Sigmoid colon (tissue), 7 donors: ENCODE data around the gene ARL2. TPM values are rescaled to one million over a fixed set of nuclear protein-coding genes. Genes with fewer than 3 reads are reported as not detected.
"Not testable (repeated sequence)": the region's sequence is repeated elsewhere in the genome, so short reads cannot be mapped to it uniquely, and the experiment has no call there.

Experiments used
- DNase-seq: peaks from one replicate; pipeline ENCODE4 v3.0.0-alpha.2; 2019
- H3K27ac ChIP-seq, 4 donors: fragments of 200-600 bp; sonication (generic); one replicate each; pipeline ENCODE4 v1.5.1; 2016 to 2019; ENCODE audit warnings: mild to moderate bottlenecking in 1 of 4
- H3K27me3 ChIP-seq, 3 donors: fragments of 200-600 bp; sonication (generic); one replicate each; pipeline ENCODE4 v1.5.1; 2019; ENCODE audit warnings: mild to moderate bottlenecking in 1 of 3
- H3K36me3 ChIP-seq, 4 donors: fragments of 200-600 bp; sonication (generic); one replicate each; pipeline ENCODE4 v1.5.1; 2016 to 2019
- H3K4me1 ChIP-seq, 4 donors: fragments of 200-600 bp; sonication (generic); one replicate each; pipeline ENCODE4 v1.5.1; 2017 to 2019
- H3K4me3 ChIP-seq, 4 donors: fragments of 200-600 bp; sonication (generic); one replicate each; pipeline ENCODE4 v1.5.1; 2017 to 2019; ENCODE audit warnings: mild to moderate bottlenecking in 2 of 4, moderate library complexity in 1 of 4
- H3K9me3 ChIP-seq, 4 donors: fragments of 200-600 bp in 3 of 4; sonication (generic) in 3 of 4; one replicate each; pipeline versions ENCODE4 v1.5.1 to v1.6.1; 2013 to 2019
- CTCF ChIP-seq, 4 experiments: fragments of 450-650 bp in 3 of 4; fragments of 200-600 bp in 1 of 4; IDR thresholded peaks; one replicate each; pipeline ENCODE4 v1.5.1; 2016 to 2019; ENCODE audit warnings: antibody characterized with exemption in 4 of 4, mild to moderate bottlenecking in 3 of 4, moderate library complexity in 2 of 4
- EP300 ChIP-seq, 4 donors: sonication (generic); formaldehyde crosslinking; IDR thresholded peaks; one replicate each; pipeline ENCODE4 v1.6.1; 2017; ENCODE audit warnings: antibody characterized with exemption in 4 of 4
- POLR2A ChIP-seq, 2 donors: fragments of 450-650 bp; IDR thresholded peaks; one replicate each; pipeline ENCODE4 v1.6.1; 2016; ENCODE audit warnings: antibody characterized with exemption in 2 of 2, mild to moderate bottlenecking in 2 of 2, moderate library complexity in 2 of 2
- POLR2AphosphoS5 ChIP-seq, 4 donors: sonication (generic); formaldehyde crosslinking; IDR thresholded peaks; one replicate each; pipeline ENCODE4 v1.6.1; 2017; ENCODE audit warnings: antibody characterized with exemption in 4 of 4
- WGBS, 2 donors: extraction: QIAGEN DNeasy Blood & Tissue Kit; methylation state at CpG; one replicate each; pipeline ENCODE4 v1.1.7; 2013; 5-methylcytosine and 5-hydroxymethylcytosine counted together
- intact Hi-C: fragments of 100-400 bp; cut with DNase I; formaldehyde crosslinking; loops from one replicate; pipeline ENCODE4 v1.15.1; 2023
- polyA plus RNA-seq, 3 donors: library from polyadenylated mRNA; stranded (reverse); fragments of 200-250 nt; gene quantifications; one replicate each; pipeline ENCODE4 v1.2.3, GENCODE V29; 2013
- total RNA-seq, 4 donors: library from RNA; depleted of rRNA; stranded (reverse); fragments of >200 nt; gene quantifications; one replicate each; pipeline ENCODE4 v1.1.0, GENCODE V29; 2016
- donor health status: healthy with polysubstance abuse.
- donor health status: Bipolar disorder and iron deficiency.
- donor health status: healthy.

The ARL2 gene
- total and polyA plus RNA-seq, 7 donors: 92.9 to 157 (median 124) TPM

GRCh38 chr11:64971421-64972233 is 42.3 kb upstream of the ARL2 start, which contains the start of gene MAJIN:
Gene MAJIN (minus strand): TSS chr11:64972108. CDS start chr11:64959405, 12,703 bp downstream.
- Histone ChIP-seq H3K27ac (peak within 1 kb of the TSS in 1 of 4 donors; percentile 30), H3K4me3 (peak within 1 kb of the TSS; percentile 13 to 42 (median 30)), H3K27me3 (no peaks in the 10 kb centered on the region), H3K9me3 (no peaks in the 10 kb centered on the region), H3K36me3 (no peaks in the 10 kb centered on the region), H3K4me1 (peaks cover 0 to 12% (median 10%) of the 10 kb centered on the region in 4 donors)
- peak; percentile 93 for DNase-seq
- intact Hi-C loops: no loop called here
- 23 to 35% methylated on average over 69 of the region's 69 CpGs for WGBS, 2 donors
- no peak for TF ChIP-seq POLR2A (IDR thresholded peaks at IDR 0.05)
- TF ChIP-seq POLR2AphosphoS5 (IDR thresholded peaks at IDR 0.05): peak; percentile 3 to 68 (median 39)

DNA sequence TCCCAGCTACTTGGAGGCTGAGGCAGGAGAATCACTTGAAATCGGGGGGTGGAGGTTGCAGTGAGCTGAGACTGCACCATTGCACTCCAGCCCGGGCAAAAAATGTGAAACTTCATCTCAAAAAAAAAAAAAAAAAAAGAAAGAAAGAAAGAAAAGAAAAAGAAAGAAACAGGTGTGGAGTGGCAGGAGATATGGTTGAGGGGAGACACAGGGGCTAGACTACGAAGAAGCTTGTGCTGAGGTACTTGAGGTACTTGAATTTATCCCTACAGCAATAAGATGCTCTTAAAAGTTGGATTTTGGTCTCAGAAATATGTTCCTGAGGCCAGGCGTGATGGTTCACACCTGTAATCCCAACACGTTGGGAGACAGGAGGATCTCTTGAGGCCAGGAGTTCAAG is 39.8 kb upstream of the ARL2 start:
- WGBS, 2 donors: 79% methylated on average over 5 of the region's 5 CpGs
- DNase-seq: no peak
- H3K4me3 ChIP-seq: no peak overlapping the region
- H3K27ac ChIP-seq: no peak overlapping the region
- no peaks in the 10 kb centered on the region for H3K36me3 ChIP-seq
- H3K4me1 ChIP-seq: peaks cover 0 to 12% (median 10%) of the 10 kb centered on the region in 4 donors
- no peaks in the 10 kb centered on the region for H3K9me3 ChIP-seq
- TF ChIP-seq EP300 (IDR thresholded peaks at IDR 0.05) (no peak), CTCF (IDR thresholded peaks at IDR 0.05) (no peak), POLR2A (IDR thresholded peaks at IDR 0.05) (no peak), POLR2AphosphoS5 (IDR thresholded peaks at IDR 0.05) (no peak)
- intact Hi-C loops: no loop called here
- no peaks in the 10 kb centered on the region for H3K27me3 ChIP-seq

- intact Hi-C loops: no loop called here
- DNase-seq: no peak
- 73 to 77% methylated on average over 2 of the region's 2 CpGs for WGBS, 2 donors
These were observed 37.3 kb upstream of the ARL2 start for GRCh38 chr11:64976651-64977050.

DNA sequence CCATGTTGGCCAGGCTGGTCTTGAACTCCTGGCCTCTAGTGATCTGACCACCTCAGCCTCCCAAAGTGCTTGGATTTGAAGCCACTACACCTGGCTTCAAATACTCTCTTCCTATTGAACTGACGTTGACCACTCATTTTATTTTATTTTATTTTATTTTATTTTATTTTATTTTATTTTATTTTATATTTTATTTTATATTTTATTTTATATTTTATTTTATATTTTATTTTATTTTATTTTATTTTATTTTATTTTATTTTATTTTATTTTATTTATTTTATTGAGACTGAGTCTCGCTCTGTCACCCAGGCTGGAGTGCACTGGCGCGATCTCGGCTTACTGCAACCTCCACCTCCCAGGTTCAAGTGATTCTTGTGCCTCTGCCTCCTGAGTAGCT is 30.6 kb upstream of the ARL2 start:
- WGBS, 2 donors: 88 to 91% methylated on average over 5 of the region's 5 CpGs
- H3K4me1 ChIP-seq, H3K9me3 ChIP-seq, H3K27ac ChIP-seq, H3K36me3 ChIP-seq, DNase-seq, H3K4me3 ChIP-seq, H3K27me3 ChIP-seq, intact Hi-C loops: not testable (repeated sequence)

More at GRCh38 chr11:64976651-64977050, 37.3 kb upstream of the ARL2 start:
- Histone ChIP-seq H3K27ac (no peak overlapping the region), H3K9me3 (no peaks in the 10 kb centered on the region), H3K27me3 (no peaks in the 10 kb centered on the region), H3K4me3 (no peak overlapping the region), H3K36me3 (no peaks in the 10 kb centered on the region), H3K4me1 (peaks cover 0 to 8% (median 8%) of the 10 kb centered on the region in 4 donors)
- no peak for TF ChIP-seq POLR2AphosphoS5 (IDR thresholded peaks at IDR 0.05)
- no peak for TF ChIP-seq POLR2A (IDR thresholded peaks at IDR 0.05)

GRCh38 chr11:64987998-64988854 is 25.7 kb upstream of the ARL2 start:
- DNase-seq: no peak
- TF ChIP-seq POLR2AphosphoS5 (IDR thresholded peaks at IDR 0.05) (no peak), EP300 (IDR thresholded peaks at IDR 0.05) (no peak), CTCF (IDR thresholded peaks at IDR 0.05) (no peak), POLR2A (IDR thresholded peaks at IDR 0.05) (no peak)
- Histone ChIP-seq H3K36me3 (no peaks in the 10 kb centered on the region), H3K27me3 (peaks cover 0 to 7% (median 0%) of the 10 kb centered on the region in 3 donors), H3K9me3 (no peaks in the 10 kb centered on the region), H3K4me3 (no peak overlapping the region), H3K27ac (no peak overlapping the region), H3K4me1 (peaks cover 0 to 8% (median 3%) of the 10 kb centered on the region in 4 donors)
- WGBS, 2 donors: 76 to 82% methylated on average over 6 of the region's 6 CpGs
- intact Hi-C loops: no loop called here

- peaks cover 0 to 8% (median 3%) of the 10 kb centered on the region in 4 donors for H3K4me1 ChIP-seq
- H3K4me3 ChIP-seq: peak overlapping the region; percentile 2 to 32 (median 14)
- WGBS, 2 donors: 91% methylated on average over 13 of the region's 13 CpGs
- peak overlapping the region; percentile 27 to 47 (median 32) for H3K27ac ChIP-seq
- H3K27me3 ChIP-seq: no peaks in the 10 kb centered on the region
- TF ChIP-seq CTCF (IDR thresholded peaks at IDR 0.05): no peak
- no peak for TF ChIP-seq POLR2A (IDR thresholded peaks at IDR 0.05)
- TF ChIP-seq POLR2AphosphoS5 (IDR thresholded peaks at IDR 0.05): no peak
- no peak for TF ChIP-seq EP300 (IDR thresholded peaks at IDR 0.05)
- no peak for DNase-seq
- intact Hi-C loops: no loop called here
- H3K9me3 ChIP-seq: no peaks in the 10 kb centered on the region
- H3K36me3 ChIP-seq: no peaks in the 10 kb centered on the region
These were observed 24.5 kb upstream of the ARL2 start for GRCh38 chr11:64989416-64989815.
